Measurements from ENCODE around the gene CAMK1D.

- TF ChIP-seq CTCF (IDR thresholded peaks at IDR 0.05; ENCODE audit: low read length), result no peak
- no peak for TF ChIP-seq EZH2 (IDR thresholded peaks at IDR 0.05; ENCODE audit: borderline replicate concordance, low read length)
These were observed 350.6 kb downstream of the CAMK1D start for GRCh38 chr10:12699781-12700556.
